ENCODE measurements around the gene BIN1.

The BIN1 gene

DNA sequence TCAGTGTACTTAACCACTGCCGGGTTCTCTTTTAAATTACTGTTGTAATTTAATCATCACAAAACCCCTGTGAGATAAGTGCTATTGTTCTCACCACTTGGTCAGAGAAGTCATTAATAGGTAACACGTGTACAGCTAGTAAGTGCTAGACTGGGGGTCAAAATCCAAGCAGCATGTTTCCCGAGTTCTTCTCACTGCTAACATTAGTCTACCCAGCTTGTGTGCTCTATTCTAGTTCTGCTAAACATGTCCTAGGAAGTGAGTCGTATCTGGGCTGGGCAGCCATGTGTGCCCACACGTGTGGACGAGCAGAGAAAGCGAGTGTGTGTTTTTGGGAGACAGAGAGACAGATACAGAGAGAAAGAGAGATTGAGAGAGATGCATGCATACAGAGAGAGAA, 94.1 kb downstream of the BIN1 start:
- DNase-seq: no peak

DNA sequence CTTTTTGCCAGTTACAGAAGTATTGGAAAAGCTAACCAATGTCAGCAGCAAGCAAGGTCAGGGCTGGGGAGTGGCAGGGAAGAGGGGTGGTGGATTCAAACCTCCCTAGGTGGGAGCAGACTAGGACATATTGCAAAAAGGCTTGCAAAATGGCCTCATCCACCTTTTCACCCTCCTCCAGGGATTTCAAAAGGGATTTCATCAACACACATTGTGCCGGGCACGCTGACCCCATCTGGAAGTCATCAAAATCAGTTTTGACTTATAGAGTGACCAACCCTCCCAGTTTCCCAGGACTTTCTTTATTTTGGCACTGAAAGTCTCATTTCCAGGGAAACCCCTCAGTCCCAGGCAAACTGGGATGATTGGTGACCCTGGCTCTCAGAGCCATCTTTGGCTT, 94.7 kb downstream of the BIN1 start:
- DNase-seq: no peak

DNA sequence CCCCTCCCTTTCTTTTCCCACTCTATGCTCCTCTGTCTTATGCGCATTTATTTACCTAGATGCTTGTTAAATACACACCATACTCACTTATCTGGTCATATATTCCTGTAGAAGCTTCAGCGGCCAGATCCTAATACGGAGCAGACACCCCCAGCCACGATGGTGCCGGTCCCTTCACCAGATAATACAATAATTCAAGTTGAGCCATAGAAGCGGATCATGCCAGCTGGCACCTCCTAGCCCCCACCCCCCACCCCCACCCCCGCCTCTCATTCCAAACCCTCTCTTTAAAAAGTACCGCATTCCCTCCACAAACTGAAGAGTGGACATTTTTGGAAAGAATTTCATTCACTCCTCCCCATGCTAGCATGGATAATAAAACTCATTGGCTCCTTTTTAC, 95.2 kb downstream of the BIN1 start:
- DNase-seq: no peak

DNA sequence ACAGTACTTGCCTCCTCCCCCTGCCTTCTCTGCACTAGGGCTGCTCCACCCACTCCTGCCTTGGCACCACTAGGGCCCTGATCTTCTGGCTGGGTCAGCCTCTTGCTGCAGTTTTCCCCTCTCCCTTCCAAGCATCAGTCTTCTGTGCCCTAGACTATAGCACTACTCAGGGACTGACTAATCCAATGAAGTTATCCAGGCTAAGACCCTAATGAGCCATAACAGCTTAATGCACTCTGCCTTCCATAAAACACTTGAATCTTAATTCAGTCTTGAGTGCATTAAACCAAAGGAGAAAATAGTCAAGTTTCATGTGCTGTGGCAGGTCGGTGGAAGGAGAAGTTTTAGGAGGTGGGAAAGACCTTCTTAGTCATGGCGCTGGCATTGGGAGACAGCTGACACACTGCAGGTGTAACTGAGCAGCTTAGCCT, 95.7 kb downstream of the BIN1 start:
- no peak for DNase-seq

DNA sequence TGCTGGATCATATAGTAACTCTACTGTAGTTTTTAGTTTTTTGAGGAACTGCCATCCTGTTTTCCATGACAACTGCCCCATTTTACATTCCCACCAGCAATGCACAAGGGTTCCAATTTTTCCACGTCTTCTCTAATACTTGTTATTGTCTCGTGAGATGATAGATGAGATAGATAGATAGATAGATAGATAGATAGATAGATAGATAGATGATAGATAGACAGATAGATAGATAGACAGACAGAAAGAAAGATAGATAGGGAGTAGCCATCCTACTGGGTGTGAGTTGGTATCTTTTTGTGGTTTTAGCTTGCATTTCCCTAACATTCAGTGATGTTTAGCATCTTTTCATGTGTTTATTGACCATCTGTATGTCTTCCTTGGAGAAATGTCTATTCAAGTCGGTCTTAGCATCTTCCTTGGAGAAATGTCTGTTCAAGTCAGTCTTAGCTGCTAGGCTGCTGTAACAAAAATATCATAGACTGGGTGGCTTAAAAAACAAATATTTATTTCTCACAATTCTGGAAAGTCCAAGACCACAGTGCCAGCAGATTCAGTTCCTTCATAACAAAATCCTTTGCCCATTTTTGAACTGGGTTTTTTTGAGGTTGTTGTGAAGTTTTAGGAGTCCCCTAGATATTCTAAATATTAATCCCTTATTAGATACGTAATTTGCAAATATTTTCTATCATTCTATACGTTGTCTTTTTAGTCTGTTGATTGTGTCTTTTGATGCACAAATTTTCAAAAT, 98.5 kb downstream of the BIN1 start:
- DNase-seq: no peak

DNA sequence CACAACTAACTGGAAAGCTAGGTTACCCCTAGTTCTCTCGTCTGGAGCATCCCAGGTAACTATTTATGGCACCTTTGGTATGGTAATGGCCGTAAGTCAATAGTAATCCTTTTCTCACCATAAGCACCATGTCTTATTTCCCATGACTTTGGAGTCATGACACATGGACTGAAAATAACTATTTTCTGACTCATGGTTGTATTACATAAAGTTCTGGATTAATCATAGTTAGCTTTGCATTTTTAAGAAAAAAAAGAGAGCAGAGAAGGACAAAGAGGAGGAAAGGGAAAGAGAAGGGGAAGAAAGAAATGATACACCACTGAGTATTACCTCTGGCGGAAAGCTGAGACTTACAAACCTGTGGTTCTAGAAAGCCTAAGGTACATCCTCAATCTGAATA, 99.3 kb downstream of the BIN1 start:
- no peak for DNase-seq

DNA sequence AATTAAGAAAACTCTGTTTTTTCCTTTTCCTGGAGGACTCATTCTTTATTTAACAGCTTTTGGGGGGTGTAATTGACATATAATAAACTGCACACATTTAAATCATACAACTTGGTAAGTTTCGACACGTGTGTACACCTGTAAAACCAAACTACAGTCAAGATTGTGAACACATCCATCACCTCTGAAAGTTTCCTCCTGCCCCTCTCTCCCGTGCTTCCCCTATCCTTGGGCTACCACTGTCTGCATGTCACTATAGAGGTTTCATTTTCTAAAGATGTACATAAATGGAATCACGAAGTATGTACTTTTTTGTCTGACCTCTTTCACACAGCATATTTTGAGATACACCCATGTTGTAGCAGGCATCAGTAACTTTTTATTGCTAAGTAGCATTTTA, 100.0 kb downstream of the BIN1 start:
- no peak for DNase-seq

DNA sequence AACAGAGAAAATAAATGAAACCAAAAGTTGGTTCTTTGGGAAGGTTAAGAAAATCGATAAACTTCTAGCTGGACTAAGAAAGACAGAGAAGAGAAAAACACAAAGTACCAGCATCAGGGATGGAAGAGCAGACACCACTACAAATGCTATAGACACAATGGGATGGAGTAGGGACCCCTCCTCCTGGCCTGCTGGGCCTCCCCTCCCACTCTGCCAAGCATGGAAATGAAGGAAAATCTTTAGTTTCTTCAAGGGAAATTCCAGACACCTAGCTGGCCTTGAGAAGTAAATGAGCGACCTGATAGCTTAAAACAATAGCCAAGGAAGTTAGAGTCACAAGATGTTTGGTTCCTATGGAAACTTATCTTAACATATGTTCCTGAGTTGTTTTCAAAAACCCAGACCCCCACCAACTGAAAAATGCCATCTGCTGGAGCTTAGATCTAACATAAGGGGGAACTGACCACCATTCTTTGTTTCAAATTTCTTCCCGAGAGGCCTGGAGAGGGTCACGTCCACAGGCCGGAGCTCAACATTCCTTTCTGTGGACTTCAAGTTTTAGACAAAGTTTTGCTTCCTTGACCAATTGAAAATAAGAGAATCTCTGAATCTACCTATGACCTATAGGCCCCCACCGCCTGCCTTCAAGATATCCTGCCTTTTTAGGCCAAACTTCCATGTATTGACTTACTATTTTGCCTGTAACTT, 101.9 kb downstream of the BIN1 start:
- DNase-seq: no peak

DNA sequence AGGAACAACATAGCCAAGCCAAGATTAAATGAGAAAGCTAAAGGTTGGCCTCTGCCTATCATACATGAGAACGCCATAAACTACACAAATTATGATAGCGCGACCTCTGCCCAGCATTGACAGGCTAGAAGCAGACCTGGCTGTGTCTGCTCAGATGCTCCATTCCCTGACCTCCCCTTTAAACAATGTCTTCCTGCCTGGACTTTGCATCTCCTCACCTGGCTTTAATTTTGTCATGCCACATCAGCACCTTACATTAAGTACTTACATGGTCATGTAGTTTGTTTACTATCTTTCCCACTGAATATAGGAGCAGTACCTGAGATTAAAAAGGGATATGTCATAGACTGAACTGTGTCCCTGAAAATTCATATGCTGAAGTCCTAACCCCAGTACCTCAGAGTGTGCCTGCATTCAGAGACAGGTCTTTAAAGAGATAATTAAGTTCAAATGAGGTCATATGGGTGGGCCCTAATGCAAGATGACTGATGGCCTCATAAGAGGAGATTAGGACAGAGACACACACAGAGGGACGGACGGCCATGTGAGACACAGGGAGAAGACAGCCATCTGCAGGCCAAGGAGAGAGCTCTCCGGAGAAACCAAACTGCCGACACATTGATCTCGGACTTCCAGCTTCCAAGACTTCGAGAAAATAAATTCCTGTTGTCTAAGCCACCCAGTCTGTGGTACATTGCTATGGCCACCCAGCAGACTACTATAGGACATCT, 103.7 kb downstream of the BIN1 start:
- DNase-seq: no peak

DNA sequence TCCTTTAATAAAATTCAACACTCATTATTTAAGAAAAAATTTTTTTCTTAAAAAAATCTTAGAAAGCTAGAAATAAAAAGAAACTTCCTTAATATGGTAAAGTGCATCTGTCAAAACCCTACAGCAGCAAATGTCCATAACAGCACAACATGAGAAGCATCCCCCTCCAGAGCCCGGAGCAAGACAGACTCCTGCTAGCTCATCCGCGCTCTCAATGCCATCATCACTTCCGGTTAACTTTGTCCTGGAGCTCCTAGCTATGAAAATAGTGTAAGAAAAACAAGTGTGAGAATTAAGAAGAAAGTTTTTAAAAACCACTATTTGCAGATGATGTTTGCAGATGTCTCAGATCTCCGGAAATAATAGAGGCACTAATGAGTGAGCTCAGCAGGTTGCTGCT, 105.2 kb downstream of the BIN1 start:
- DNase-seq: no peak

DNA sequence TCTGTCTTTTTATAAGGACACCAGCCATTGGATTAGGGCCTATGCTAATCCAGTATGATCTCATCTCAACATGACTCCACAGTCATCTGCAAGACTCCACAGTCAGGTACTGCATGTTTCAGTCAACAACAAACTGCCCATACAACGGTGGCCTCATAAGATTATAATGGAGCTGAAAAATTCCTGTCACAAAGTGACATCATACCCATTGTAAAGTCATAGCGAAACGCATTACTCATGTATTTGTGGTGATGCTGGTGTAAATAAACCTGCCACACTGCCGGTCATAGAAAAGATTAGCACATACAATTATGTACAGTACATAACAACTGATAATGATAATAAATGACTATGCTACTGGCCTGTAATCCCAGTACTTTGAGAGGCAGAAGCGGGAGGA, 106.0 kb downstream of the BIN1 start:
- DNase-seq: no peak

DNA sequence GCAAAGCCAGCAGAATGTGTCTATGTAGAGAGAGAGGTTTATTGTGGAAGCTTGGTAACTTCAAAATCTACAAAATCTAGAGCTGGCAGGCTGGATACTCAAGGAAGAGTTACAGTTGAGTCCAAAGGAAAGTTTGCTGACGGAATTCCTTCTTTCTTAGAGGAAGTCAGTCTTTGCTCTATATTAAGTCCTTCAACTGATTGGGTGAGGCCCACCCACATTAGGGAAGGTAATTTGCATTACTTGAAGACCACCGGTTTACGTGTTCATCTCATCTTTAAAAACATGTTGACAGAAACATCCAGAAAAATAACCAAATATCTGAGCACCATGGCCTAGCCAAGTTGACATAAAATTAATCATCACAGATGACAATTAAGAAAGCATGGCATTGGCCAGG, 106.8 kb downstream of the BIN1 start:
- DNase-seq: no peak

DNA sequence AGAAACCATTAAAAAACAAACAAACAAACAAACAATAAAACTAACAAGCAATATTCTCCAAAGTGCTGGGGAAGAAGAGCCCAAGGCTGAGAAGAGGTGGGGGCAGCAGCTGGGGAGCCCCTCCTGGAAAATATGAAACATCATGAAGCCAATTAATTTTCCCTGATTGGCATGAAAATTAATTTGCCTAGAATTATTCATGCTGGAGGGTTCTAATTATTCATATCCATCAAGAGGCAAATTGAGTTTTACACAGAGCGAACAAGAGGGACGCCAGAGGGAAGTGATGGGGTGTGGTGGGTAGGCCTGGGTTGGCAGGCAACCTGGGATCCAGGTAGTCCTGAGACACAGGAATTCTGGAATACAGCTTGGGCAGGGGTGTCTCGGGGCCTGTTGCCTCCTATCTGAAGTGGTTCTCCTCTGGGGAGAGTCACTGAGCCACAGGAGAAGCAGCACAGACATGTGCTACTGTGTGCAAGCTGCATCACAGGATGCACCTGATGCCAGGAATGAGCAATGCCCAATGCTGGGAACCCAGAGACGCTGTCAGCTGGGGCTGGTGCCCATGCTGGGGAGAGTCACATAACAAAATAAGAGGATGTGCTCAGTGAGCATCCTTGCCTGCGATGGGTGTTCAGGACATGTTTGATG, 107.7 kb downstream of the BIN1 start:
- no peak for DNase-seq

DNA sequence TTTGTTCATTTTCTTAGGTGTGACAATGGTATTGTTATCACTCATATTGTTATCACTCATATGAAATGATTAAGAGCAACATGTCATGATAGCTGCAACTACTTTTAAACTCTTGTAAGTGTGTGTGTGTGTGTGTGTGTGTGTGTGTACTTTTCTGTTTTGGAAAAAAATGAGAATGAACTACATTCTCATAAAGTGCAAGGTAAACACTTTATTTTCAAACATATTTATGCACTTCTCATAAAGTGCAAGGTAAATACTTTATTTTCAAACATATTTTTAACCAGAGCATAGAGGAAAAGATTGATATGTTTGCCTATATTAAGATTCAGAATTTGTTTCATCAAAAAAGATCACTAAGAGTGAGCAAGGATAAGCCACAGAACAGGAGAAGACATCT, 108.5 kb downstream of the BIN1 start:
- DNase-seq: no peak
